Eye (tissue), 1 donor: Measurements from ENCODE around the gene LCORL.
"Not testable (repeated sequence)": the region's sequence is repeated elsewhere in the genome, so short reads cannot be mapped to it uniquely, and the experiment has no call there.

ENCODE experiments used
- DNase-seq: peaks from one replicate; pipeline ENCODE4 v3.0.0-alpha.2; 2015

The LCORL gene

GRCh38 chr4:18021720-18022571 is at the start of gene LCORL:
Gene LCORL, minus strand, starts transcription at chr4:18021755. Its CDS starts 4 bp downstream, at chr4:18021751.
- DNase-seq = peak; percentile 98

GRCh38 chr4:18069810-18070209 is 48.3 kb upstream of the LCORL start:
- DNase-seq = no peak

- DNase-seq = no peak
Observed at GRCh38 chr4:18067031-18067430, 45.5 kb upstream of the LCORL start.

- no peak for DNase-seq
Observed at GRCh38 chr4:18063079-18063478, 41.5 kb upstream of the LCORL start.

GRCh38 chr4:18057821-18058533 is 36.4 kb upstream of the LCORL start:
- no peak for DNase-seq

GRCh38 chr4:18056030-18056429 is 34.5 kb upstream of the LCORL start:
- no peak for DNase-seq

GRCh38 chr4:18052158-18052557 is 30.6 kb upstream of the LCORL start:
- DNase-seq = no peak

GRCh38 chr4:18051281-18051680 is 29.7 kb upstream of the LCORL start:
- no peak for DNase-seq

GRCh38 chr4:18050448-18050847 is 28.9 kb upstream of the LCORL start:
- no peak for DNase-seq

- no peak for DNase-seq
Observed at GRCh38 chr4:18049446-18049845, 27.9 kb upstream of the LCORL start.

- no peak for DNase-seq
Observed at GRCh38 chr4:18042754-18043153, 21.2 kb upstream of the LCORL start.

- DNase-seq = no peak
Observed at GRCh38 chr4:18042012-18042411, 20.5 kb upstream of the LCORL start.

GRCh38 chr4:18041114-18041513 is 19.6 kb upstream of the LCORL start:
- DNase-seq = no peak

- DNase-seq = no peak
Observed at GRCh38 chr4:18039113-18039512, 17.6 kb upstream of the LCORL start.

GRCh38 chr4:18036369-18036768 is 14.8 kb upstream of the LCORL start:
- not testable (repeated sequence) for DNase-seq

GRCh38 chr4:18034099-18034498 is 12.5 kb upstream of the LCORL start:
- DNase-seq = peak; percentile 25

- DNase-seq = peak; percentile 14
Observed at GRCh38 chr4:18033111-18034085, 11.8 kb upstream of the LCORL start.

GRCh38 chr4:18025288-18025687 is 3.7 kb upstream of the LCORL start:
- no peak for DNase-seq

- DNase-seq = no peak
Observed at GRCh38 chr4:18022572-18023050, 1.1 kb upstream of the LCORL start.

- no peak for DNase-seq
Observed at GRCh38 chr4:18021470-18021719, 160 bp downstream of the LCORL start.

- DNase-seq = peak; percentile 92
Observed at GRCh38 chr4:18020671-18021469, 685 bp downstream of the LCORL start.

- no peak for DNase-seq
Observed at GRCh38 chr4:18020145-18020670, 1.3 kb downstream of the LCORL start.
